ENCODE data around the gene CFAP53. TPM values are rescaled to one million over a fixed set of nuclear protein-coding genes. Genes with fewer than 3 reads are reported as not detected.

Gene CFAP53
- total and polyA plus RNA-seq, 2 of the 13 experiments (the other 11 are each of a cell fraction or from before 2014, with no cell fraction given), result 0.05 to 0.07 TPM

GRCh38 chr18:50279752-50280151, 13.5 kb upstream of the CFAP53 start:
- TF ChIP-seq HOXD1 (CRISPR knock-in tag; IDR thresholded peaks at IDR 0.05) (no peak), CBFB (CRISPR knock-in tag; IDR thresholded peaks at IDR 0.05) (no peak), HDAC2 (CRISPR knock-in tag; IDR thresholded peaks at IDR 0.05) (no peak), ZNF710 (CRISPR knock-in tag; IDR thresholded peaks at IDR 0.05; ENCODE audit: borderline replicate concordance) (no peak), NRL (CRISPR knock-in tag; IDR thresholded peaks at IDR 0.05; ENCODE audit: borderline replicate concordance) (no peak), ZNF720 (CRISPR knock-in tag; IDR thresholded peaks at IDR 0.05) (no peak), ZBTB33 (CRISPR knock-in tag; IDR thresholded peaks at IDR 0.05) (peak; percentile 73)
- FAIRE-seq (no peak), ATAC-seq (no peak), DNase-seq (ENCODE audit: low spot score) (no peak)
- 85% methylated on average over 6 of the region's 7 CpGs for WGBS (ENCODE audit: low lambda C conversion rate)
- intact Hi-C loops (cut with micrococcal nuclease; ENCODE audit: unreplicated experiment), result no loop called here
- ChIA-PET POLR2A (no interaction called here), CTCF (ENCODE audit: low intra/inter-chr PET ratio, low total read pairs) (interaction anchor here (0.6 kb wide), 1 partner anchor 21 kb away, joined by 3 read pairs; no protein-coding TSS in a partner anchor)
- Histone ChIP-seq H3K9me3 (ENCODE audit: low read length) (no peaks in the 10 kb centered on the region), H3K4me2 (ENCODE audit: low read depth, low read length) (peak overlapping the region; percentile 92), H3K9ac (ENCODE audit: insufficient read depth, low read depth, low read length) (peak overlapping the region; percentile 91; the same call in 1 of the 2 replicates), H4K20me1 (ENCODE audit: insufficient read depth, low read length) (no peaks in the 10 kb centered on the region), H2AFZ (ENCODE audit: low read length) (no peak overlapping the region), H3K27me3 (ENCODE audit: control insufficient read depth in 1 of 2, insufficient read depth in 2 of 2, low read length in 2 of 2) (no peaks in the 10 kb centered on the region; a peak in 1 of 5 replicates), H3K4me3 (replicated peaks in 1 of 3; ENCODE audit: insufficient read depth in 1 of 3, low read depth in 2 of 3, low read length in 3 of 3) (peak overlapping the region in 2 of 3 experiments; percentile 2 to 100; a peak in 2 of 6 replicates), H3K4me1 (ENCODE audit: insufficient read depth, low read length) (peaks cover 24% of the 10 kb centered on the region), H3K36me3 (replicated peaks in 1 of 2; ENCODE audit: control insufficient read depth in 1 of 2, insufficient read depth in 2 of 2, low read length in 2 of 2) (peaks cover 28 to 42% of the 10 kb centered on the region in 2 experiments; a peak in 4 of 5 replicates), H3K79me2 (ENCODE audit: insufficient read depth, low read length) (peaks cover 27% of the 10 kb centered on the region), H3K27ac (ENCODE audit: extremely low read length, insufficient read depth, low read length) (no peak overlapping the region)
- no TSS peak for BruUV-seq (replicated peaks)
- in situ Hi-C loops (cut with HindIII; ENCODE audit: extremely low pct_ligation_motif_present, low pct_unique_long_range_greater_than_20kb), result loop anchor here (10.0 kb wide), 1 partner anchor 145 kb away; no protein-coding TSS in a partner anchor
